ENCODE results near the gene ICAM2. TPM values are rescaled to one million over a fixed set of nuclear protein-coding genes. Genes with fewer than 3 reads are reported as not detected.
"Not testable (repeated sequence)": the region's sequence is repeated elsewhere in the genome, so short reads cannot be mapped to it uniquely, and the experiment has no call there.

ICAM2 gene
- total and polyA plus RNA-seq, 8 donors = 32.3 to 55.4 (median 46.3) TPM

DNA sequence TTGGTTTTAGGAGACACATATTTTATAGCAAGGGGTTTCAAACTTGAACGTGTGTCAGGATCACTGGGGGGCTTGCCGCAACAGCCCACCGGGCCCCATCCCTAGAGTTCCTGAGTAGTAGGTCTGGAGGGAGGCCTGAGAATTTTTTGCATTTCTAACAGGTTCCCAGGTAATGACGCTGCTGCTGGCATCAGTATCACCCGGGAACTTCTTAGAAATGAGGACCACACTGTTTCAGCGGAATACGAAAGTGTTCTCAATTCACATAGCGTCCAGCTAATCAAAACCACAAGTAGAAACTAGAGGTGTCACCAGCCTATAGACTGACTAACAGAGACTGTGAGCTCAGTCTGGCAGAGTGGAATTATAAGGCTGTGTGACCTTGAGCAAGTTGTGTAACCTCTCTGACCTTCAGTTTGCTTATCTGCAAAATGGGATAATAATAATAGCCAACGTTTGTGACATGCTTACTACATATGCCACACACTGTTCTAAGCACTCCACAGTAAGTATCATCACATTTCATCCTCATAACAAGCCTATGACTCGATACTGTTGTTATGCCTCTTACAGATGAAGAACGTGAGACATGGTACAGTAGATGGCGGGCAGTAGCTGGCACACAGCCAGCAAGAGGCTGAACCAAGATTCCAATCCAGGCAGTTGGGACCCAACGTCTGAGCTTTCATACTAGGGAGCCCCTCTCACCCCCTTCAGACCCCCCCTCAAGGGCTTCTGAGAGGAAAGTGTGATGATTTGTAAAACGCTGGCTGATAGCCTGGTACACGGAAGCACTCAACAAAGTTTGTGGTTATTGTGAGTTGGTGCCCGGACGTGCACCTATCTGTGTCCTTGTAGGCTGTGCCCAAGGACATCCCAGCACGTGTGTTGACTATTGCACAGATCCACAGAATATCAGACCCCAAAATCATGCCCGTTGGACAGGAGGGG is 4.6 kb upstream of the ICAM2 start:
- H3K27me3 ChIP-seq = no peaks in the 10 kb centered on the region
- H3K36me3 ChIP-seq = no peaks in the 10 kb centered on the region
- peak; percentile 25 for ATAC-seq
- TF ChIP-seq, protein P1, sequence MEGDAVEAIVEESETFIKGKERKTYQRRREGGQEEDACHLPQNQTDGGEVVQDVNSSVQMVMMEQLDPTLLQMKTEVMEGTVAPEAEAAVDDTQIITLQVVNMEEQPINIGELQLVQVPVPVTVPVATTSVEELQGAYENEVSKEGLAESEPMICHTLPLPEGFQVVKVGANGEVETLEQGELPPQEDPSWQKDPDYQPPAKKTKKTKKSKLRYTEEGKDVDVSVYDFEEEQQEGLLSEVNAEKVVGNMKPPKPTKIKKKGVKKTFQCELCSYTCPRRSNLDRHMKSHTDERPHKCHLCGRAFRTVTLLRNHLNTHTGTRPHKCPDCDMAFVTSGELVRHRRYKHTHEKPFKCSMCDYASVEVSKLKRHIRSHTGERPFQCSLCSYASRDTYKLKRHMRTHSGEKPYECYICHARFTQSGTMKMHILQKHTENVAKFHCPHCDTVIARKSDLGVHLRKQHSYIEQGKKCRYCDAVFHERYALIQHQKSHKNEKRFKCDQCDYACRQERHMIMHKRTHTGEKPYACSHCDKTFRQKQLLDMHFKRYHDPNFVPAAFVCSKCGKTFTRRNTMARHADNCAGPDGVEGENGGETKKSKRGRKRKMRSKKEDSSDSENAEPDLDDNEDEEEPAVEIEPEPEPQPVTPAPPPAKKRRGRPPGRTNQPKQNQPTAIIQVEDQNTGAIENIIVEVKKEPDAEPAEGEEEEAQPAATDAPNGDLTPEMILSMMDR (IDR thresholded peaks at IDR 0.05) = no peak
- peak in 1 of 4 donors; percentile 29 for DNase-seq
- intact Hi-C loops (cut with DNase I) = loop anchor here in 1 of 2 donors (5.0 kb wide), 1 partner anchor 108 kb away; the partner anchor contains the start of gene GH1
- peak overlapping the region in 1 of 2 donors; percentile 38 for H3K27ac ChIP-seq
- no peak overlapping the region for H3K4me3 ChIP-seq
- no peaks in the 10 kb centered on the region for H3K9me3 ChIP-seq
- peaks cover 9 to 38% of the 10 kb centered on the region in 2 donors for H3K4me1 ChIP-seq

DNA sequence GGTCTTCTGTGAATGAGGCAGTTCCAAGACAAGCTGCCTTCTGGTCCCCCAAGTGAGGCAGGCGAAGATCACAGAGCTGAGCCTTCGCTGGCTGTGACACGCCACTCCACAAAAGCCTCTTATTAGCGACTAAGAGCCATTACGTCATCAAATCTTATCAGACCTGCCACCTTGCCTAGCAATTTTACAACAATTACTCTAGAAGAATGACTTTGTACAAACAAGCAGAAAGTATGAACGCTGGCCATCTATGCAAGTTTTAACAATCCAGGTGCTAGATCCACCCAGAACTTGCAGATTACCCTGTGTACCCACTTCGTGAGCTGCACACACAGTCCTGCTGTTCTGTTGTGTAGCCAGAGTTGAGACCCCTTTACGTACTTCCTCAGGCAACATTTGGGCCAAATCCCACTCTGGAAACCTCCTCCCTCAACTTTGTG is 3.8 kb upstream of the ICAM2 start:
- TF ChIP-seq, protein P1 (IDR thresholded peaks at IDR 0.05) = no peak
- Histone ChIP-seq H3K36me3 (no peaks in the 10 kb centered on the region), H3K4me3 (no peak overlapping the region), H3K9me3 (no peaks in the 10 kb centered on the region), H3K27me3 (no peaks in the 10 kb centered on the region), H3K4me1 (peaks cover 9 to 46% of the 10 kb centered on the region in 2 donors), H3K27ac (peak overlapping the region in 1 of 2 donors; percentile 38)
- peak; percentile 28 for ATAC-seq
- DNase-seq = peak in 1 of 4 donors; percentile 57
- intact Hi-C loops (cut with DNase I) = no loop called here

DNA sequence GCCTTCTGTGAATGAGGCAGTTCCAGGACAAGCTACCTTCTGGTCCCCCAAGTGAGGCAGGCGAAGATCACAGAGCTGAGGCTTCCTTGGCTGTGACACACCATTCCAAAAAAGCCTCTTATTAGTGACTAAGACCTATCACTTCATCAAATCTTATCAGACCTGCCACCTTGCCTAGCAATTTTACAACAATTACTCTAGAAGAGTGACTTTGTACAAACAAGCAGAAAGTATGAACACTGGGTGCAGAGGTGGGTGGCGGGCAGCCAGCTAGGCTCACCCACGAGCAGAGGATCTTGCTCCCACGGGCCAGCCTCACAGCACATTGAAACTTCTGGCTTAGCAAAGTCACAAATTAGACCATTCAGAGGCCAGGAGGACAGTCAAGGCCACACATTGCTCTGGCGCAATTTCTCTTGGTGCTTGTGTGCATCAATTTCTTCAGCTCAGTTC is 2.2 kb upstream of the ICAM2 start:
- no peak for DNase-seq
- H3K9me3 ChIP-seq = no peaks in the 10 kb centered on the region
- no peaks in the 10 kb centered on the region for H3K36me3 ChIP-seq
- TF ChIP-seq, protein P1 (IDR thresholded peaks at IDR 0.05) = no peak
- peaks cover 9 to 57% of the 10 kb centered on the region in 2 donors for H3K4me1 ChIP-seq
- H3K27me3 ChIP-seq = no peaks in the 10 kb centered on the region
- intact Hi-C loops (cut with DNase I) = no loop called here
- H3K4me3 ChIP-seq = no peak overlapping the region
- no peak for ATAC-seq
- peak overlapping the region in 1 of 2 donors; percentile 28 for H3K27ac ChIP-seq

DNA sequence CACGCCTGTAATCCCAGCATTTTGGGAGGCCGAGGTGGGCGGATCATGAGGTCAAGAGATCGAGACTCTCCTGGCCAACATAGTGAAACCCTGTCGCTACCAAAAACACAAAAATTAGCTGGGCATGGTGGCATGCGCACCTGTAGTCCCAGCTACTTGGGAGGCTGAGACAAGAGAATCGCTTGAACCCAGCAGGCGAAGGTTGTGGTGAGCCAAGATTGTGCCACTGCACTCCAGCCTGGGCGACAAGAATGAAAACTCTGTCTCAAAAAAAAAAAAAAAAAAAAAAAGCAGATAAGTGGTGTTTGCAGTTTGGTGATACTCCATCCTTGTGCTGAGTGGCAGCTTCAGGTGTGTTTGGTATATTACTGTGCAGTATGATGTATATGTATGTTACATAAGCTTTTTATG is 877 bp downstream of the ICAM2 start:
- H3K27ac ChIP-seq = peak overlapping the region; percentile 79 to 85
- intact Hi-C loops (cut with DNase I); H3K36me3 ChIP-seq; ATAC-seq; DNase-seq; H3K27me3 ChIP-seq; H3K9me3 ChIP-seq: not testable (repeated sequence)
- peaks cover 6 to 69% of the 10 kb centered on the region in 2 donors for H3K4me1 ChIP-seq
- H3K4me3 ChIP-seq = peak overlapping the region; percentile 44 to 50

DNA sequence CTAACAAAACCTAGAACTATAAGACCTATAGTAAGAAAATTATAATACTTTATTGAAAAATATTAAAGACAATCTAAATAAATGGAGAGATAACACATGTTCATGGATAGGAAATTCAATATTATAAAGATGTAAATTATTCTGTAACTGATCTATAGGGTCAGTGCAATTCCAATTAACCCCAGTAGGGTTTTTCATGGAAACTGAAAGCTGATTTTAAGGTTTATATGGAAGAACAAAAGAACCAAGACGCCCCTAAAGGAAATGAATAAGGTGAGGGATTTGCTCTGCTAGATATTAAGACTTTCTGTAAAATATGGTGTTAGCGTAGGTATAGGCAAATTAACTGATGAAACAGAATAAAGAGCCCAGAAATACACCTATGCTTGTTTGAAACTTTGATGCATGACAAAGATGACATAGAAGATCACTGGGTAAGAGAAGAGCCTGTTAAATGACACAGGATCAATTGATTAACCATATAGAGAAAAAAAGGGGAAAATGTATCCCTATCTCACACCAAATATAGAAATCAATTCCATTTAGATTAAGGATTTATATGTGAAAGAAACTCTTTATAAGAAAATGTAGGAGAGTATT is 3.0 kb downstream of the ICAM2 start:
- no peak for ATAC-seq
- peak overlapping the region in 1 of 2 donors; percentile 52 for H3K27ac ChIP-seq
- H3K9me3 ChIP-seq = no peaks in the 10 kb centered on the region
- TF ChIP-seq, protein P1 (IDR thresholded peaks at IDR 0.05) = no peak
- H3K4me3 ChIP-seq = no peak overlapping the region
- DNase-seq = no peak
- H3K36me3 ChIP-seq = no peaks in the 10 kb centered on the region
- peaks cover 6 to 63% of the 10 kb centered on the region in 2 donors for H3K4me1 ChIP-seq
- H3K27me3 ChIP-seq = no peaks in the 10 kb centered on the region
- intact Hi-C loops (cut with DNase I) = no loop called here

Data from left lung (tissue), 10 donors.